Hematopoietic multipotent progenitor cell treated with erythropoietin and hydrocortisone succinate and interleukin-3 and kit ligand, for 17 days (in vitro differentiated cells): ENCODE data around the gene SLC8A1.

Experiments used
- DNase-seq: peaks from one replicate; pipeline ENCODE4 v3.0.0-alpha.2; 2015; ENCODE audit warnings: low spot score

SLC8A1 gene

DNA sequence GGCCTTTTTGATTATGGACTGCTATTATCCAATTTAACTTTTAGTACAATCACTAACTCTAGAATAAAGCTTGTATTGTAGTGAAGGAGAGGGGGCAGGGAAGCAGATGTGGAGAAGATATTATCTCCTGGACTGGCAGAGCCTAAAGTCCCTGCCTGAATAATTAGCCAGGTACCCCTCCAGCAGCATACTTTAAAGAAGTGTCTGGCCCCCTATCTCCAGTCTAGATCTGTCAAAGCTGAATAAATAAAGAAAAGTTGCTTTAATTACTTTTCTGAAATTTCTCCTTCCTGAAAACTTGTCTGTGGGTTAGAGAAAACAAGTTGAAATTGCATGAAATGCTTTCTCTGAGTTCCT is 258.2 kb downstream of the SLC8A1 start:
- no peak for DNase-seq

DNA sequence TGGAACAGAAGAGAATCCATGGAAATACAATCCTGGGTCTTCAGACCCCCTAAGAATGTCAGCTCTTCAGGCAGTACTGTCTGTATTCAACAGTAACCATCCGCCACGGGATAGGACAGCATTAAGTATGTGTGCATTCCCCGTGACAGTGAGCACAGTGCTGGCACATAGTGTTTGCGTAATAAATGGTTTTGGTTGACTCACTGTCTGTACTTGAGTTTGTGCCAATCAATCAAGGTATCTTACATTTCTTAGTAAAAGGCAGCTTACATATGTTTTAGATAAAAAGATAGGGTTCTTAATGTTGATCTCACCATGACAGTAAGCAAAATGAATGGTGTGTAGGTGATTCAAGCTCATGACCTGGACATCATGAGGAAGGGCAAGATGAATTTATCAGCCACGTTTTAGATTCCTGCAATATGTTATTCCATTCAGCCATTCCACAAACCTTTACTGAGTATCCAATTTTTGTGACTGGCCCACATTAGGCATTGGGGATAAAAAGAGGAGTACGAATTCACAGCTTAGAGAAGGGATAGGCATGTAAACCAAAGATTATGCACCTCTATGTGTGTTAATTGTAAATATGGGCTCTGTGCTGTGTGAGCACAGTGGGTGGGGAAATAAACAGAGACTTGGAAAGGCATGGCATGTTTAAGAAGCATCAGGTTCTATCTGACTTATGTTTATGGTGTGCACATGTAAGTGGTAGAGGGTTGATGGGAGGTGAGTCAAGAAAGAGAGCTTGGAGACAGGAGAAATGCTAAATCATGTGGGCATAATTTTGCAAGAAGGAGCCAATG is 258.8 kb downstream of the SLC8A1 start:
- no peak for DNase-seq

DNA sequence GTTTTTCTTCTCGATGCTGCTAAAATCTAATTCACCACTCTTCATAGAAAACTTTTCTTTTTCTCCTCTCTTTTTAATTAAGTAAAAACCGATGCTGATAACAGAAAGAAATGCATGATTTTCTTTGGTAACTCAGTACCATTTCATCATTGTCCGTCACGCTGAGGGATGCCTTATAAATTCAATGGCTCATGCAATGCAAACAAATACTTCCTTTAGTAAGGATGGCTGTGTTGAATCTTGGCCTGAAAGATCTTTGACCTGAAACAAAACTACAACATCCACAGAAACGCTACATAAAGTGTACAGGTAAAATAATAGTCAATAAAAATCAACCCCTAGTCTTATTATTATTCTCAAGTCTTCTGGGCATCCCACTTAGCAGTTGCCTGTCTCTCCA is 261.4 kb downstream of the SLC8A1 start:
- DNase-seq: no peak

DNA sequence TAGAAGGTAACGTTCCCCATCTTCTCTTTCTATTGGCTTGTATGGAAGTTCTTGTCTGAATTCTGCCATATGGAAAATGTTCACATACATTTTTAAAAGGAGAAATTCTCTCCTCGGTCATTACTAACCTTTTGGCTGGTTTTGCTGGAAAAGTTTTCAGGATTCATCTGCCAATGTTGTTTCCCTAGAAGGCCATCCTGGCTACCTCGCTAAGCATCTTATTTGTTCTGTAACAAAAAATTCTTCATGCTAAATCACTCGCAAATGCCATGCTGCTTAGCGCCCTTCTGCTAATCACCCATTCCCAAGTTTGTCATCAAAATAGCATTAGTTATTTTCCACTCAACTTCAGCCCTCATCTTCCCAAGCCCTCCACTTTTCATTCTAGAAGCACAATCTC is 262.0 kb downstream of the SLC8A1 start:
- DNase-seq: no peak

DNA sequence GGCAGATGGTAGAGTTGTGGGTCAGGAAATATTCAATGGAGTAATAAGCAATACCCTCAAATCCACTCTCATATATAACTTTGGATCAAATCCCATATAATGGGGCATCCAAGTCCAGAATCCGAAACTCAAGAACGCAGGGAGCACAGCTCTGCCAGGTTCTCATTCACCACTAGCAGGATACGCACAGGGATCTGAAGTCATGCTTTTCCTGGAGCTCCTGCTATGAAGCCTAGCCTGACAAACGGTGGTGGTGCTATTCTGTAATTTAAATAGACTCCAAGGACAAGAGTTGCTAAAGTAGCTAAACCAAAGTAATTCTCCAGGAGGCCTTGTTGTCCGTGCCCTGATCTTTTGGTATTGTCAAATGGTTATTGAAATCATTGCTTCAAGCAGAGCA is 264.8 kb downstream of the SLC8A1 start:
- no peak for DNase-seq

DNA sequence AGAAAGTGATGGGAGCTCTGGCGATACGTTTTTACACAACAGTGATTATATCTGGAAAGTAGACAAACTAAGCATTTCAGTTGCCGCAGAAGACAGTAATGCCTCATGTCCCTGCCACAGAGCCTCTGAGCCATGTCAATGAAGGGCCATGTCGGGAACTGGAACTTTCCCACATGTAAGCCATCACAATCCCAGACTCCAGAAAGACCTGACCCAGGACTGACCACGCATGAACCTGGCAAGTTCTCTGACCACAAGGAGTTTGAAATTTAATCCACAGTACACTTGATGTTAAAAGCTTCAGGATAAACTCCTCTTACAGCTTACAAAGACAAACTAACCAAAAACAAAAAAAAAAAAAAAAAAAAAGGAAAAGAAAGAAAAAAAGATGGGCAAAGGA is 267.3 kb downstream of the SLC8A1 start:
- DNase-seq: no peak

DNA sequence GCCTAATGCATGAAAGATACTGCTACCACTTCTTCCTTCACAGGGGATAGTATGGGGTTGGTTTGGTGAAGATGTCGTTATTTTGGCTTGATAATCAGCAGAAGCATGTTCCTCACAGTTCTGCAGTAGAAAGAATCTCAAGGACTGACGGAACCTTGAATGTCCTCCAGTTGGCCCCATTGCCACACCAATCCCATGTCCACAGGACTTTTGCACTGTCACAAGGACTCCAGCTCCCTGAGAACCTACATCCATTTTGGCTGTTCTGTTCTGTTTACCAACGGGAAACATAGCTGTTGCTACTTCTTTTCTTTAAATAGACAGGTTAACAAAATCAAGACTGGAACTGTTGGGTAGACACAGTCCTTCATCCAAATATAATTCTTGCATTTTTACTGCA is 270.0 kb downstream of the SLC8A1 start:
- no peak for DNase-seq

DNA sequence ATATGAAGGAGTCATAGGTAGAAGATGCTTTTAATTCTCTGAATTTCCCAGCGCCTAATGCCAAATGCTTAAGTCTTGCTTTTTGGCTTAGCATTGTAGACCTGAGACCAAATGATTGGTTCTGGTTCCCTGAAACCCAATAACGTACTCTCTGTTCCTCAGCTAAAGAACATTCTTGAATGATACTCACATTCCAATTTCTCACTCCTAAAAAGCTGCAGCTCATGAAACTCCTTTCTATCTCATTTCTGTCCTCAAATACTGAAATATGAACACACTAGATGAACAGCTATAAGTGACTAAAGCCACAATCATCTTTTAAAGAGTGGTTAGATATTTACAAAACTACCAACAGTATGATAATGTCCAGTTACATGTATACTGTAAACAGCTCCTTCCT is 272.1 kb downstream of the SLC8A1 start:
- DNase-seq: no peak

DNA sequence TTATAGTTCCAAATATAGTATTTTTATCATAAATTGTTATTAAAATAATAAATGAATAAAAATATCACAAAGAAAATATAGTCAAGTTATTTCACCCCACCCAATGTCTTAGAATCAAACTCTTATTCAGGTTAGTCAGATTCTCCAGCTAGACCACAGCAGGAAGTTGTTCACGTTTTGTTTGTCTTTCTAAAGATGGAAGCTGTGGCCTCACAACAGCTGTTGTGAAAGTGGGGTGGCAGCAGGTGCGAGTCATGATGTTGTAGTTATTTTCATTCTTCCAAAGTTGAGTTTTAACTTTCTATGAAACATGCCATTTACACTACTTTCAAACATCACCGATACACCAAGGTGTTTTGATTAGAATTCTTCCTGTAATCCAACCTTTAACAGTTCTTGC is 272.9 kb downstream of the SLC8A1 start:
- no peak for DNase-seq

DNA sequence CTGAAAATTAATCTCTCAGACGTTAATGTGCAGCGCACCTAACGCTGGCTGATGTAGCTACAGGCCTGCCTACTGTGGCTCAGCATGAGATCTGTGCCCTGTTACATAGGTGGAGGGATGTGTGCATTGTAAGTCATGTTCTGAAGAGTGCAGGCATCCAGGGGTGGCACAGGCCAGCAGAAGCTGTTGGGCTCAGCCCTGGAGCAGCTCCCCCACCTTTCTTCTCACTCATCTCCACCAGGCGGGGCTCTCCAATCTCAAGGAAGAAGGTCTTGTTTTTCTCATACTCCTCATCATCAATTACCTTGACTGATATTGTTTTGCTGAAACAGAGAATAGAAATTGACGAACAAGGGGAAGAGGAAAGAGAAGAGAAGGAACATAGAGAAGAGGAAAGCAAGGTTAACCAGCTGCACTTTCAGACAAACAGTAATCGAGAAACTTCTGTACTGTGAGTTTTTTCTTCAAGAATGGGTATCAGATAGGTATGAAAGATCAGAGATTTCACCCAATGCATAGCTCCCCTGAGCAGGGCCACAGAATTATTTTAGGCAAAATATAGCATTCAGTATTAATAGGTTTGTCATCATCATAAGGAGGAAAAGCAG is 273.6 kb downstream of the SLC8A1 start:
- DNase-seq: no peak

DNA sequence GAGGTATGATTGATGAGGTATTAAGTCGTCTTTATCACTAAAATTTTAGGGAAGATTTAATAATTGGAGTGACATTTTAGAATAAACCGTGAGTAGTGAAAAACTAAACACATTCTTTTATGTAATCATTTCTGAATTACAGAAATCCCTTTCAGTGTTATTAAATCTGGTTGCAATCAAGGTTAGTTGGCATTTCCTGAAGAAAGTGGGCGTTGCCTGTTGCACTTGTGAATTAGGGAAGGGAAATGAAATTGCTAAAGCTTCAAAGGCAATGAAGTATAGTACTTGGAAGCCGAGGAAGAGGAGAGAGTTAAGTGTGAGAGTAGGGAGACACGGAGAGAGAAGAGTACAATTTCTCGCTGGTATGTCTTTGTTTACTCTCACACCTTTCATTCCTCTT is 274.5 kb downstream of the SLC8A1 start:
- DNase-seq: no peak

DNA sequence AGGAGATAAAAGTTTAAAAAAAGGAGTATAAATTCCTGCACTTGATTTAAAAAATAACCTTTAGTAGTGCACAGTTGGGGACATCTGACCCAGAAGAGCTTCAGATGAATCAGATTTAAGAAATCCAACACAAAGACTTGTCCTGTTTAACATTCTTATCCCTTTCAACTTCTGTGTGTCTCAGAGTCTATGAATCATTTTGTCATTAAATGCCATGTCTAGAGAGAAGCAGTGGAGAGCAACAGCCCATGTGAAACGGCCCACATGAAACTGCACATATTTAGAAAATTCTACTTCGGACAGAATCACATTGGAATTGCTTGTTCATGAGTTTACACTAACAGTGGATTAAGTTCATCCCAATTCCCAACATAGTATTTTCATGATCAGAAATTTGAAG is 278.6 kb downstream of the SLC8A1 start:
- DNase-seq: no peak

DNA sequence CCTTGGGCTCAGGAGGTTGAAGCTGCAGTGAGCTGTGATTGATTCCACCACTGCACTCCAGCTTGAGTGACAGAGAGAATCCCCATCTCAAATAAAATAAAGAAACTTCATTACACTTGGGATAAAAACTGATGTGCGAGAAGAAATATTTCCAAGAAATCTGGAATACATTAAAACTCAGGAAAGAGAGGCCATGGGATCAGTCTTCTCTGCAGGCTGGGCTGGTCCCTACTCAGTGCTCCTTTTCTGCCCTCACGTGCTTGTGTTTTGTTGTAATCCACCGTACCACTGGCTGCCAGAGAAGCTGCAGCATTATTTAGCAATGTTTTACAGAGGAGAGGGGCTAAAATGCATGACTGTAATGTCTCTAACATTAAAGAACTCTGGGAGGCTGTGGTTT is 282.0 kb downstream of the SLC8A1 start:
- DNase-seq: no peak

DNA sequence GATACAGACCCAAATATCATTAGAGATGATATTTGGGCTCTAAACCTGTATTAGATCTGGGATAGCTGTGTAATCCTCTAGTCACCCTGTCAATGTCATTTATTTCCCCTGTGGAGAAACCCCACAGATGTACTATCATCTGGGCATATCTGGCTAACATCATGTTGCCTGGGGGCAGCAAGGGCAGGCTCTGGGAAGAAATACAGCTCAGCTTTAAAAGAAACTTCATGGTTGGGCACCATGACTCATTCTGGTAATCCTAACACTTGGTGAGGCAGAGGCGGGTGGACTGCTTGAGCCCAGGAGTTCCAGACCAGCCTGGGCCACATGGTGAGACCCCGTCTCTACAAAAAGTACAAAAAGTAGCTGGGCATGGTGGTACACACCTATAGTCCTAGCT is 282.5 kb downstream of the SLC8A1 start:
- DNase-seq: no peak

DNA sequence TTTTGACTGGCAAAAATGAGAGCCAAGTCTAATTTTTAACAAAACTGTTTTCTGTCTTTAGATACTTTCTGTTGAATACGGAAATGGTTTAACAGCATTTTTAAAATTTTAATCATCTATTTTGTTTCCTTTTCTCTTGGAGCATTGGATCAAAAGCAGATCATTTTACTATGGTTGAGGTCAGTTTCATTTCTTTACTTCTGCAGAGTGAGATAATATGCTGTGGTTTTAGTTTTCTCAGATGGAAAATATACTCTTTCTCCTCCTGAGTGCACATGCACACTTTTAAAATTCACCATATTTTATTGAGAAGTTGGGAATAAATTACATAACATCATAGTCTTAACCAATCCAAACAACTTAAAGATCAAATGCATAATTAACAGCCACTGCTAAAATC is 283.3 kb downstream of the SLC8A1 start:
- no peak for DNase-seq

DNA sequence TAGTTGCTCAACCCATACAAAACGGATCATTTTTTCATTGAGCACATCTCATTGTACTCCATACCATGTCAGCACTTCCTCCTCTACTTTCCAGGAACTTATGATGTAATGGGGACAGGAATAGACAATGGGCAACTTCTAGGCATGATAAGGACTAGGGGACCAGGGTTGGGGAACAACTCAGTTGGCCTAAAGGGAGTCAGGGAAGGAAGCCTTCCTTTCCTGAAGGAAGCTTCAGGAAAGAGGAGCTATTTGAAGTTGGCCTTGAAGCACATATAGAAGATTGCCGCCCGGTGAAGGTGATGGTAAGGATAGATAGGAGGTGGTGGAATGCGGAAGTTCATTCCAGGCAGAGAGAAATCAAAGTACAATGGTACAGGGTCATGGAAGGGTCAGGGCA is 283.9 kb downstream of the SLC8A1 start:
- DNase-seq: no peak

DNA sequence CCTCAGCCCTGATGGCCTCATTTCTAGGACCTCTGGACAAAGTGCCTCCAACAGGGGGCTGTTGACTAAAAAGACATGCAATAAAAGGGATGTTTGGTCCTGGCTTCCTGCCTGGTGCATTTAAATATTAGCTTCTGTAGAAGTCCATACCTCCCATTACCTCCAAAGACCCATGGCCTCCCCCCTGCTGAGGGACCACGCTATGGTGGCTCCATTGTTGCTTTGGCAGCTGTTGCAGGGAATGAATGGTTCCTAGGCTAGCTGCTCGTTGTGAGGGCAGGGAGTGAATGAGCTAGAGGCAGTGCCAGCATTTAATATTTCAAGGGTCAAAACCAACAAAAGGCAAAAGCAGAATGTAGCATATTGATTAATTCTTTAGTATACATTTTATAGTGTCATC is 285.9 kb downstream of the SLC8A1 start:
- DNase-seq: no peak

DNA sequence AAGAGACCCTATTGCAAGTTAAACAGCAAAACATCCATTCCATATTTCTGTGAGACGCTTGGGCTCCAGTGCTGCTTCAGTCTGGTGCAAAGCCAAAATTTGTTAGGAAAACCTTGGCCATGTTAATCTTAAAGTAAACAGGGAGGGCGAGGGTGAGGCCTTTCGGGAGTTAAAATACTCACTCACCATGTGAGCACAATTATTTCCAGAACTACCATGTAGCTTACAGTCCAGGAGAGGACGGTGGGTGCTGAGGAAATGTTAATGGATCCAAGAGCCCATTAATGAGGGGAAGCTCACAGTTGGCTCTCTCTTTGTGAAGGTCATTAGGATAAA is 286.4 kb downstream of the SLC8A1 start:
- DNase-seq: no peak

DNA sequence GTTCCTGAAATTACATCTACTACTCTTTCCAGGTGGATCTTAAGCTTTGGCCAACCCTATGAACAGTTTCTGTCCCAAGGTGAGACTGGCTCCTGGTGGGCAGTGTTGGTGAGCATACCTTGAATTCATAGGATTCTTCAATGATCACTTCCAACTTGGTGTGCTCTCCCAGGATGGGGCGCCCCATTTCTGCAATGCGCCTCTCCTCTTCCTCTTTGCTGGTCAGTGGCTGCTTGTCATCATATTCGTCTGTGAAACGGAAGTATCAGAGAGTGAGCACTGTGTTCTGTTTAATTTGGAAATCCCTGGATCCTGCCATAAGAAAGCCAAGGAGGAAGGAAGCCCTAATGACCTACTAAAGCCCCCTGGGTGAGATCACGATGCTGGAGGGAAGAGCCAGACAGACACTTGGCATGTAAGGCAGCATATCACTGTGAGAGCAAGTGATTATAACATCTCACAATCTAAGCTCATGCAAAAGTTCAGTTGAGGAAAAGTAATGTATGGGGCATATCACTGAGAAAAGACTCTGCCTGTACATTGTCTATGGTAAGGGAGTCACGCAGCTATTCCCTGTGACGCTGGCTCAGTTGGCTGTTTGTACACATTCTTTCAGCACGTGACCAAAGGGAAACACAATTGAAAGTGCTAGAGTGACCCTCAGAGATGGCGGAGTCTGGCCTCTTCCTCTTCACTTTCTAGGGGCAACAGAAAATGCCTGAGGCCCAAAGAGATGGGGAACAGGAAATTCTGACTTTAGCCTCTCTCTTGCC is 287.0 kb downstream of the SLC8A1 start:
- DNase-seq: no peak

DNA sequence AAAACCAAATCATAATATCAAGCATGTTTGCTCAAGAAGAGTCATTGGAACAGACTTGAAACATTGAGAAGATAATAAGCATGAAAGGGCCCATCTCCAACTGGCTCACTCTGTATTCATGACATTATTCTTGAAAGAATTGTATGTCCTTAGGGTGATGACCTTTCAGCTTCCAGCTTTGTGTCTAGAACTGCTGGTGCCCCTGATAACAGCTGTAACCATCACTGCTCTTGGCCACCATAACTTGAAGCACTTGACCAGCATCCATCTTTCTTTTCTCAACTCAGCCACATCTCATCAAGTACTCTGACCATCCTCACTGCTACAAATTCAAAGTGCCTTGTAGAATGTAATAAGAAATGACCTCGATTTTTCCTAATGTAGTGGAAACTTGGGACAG is 289.9 kb downstream of the SLC8A1 start:
- no peak for DNase-seq

DNA sequence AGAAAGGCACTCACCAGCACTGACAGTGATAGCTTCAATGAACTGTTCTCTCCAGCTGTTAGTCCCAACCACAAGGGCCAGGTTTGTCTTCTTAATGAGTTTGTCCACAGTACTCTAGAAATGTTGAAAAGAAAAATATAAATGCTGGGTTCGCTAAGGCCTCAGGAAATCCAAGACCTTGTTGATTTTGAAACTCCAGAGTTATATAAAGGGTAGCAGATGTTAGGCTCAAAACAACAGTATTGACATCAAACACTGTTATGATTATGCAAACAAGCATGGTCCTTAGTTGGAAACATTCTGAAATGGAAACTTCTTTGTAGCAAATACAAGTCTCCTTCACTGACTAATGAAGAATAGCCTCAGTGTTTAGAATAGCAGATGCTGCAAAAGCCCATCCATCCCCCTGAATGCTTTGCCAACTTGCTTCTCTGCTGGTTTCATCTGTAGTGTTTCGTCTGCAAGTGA is 291.1 kb downstream of the SLC8A1 start:
- DNase-seq: no peak

DNA sequence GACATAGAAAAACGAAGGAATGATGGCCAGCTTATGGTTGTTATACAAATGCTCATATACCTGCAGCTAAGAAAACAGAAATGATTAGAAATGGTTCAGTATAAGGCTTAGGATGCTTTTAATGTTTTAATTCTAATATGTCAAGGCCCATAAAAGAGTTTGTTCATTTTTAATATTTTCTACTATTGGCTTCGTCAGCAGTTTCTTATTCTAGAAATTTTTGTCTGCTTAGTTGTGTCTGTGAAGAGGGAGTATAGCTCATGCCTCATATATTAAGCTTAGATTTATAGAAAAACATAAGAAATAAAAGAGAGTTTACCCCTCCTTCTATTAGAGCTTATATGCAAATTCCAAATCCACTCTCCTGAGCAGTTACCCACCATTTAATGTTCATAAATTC is 292.6 kb downstream of the SLC8A1 start:
- DNase-seq: no peak

DNA sequence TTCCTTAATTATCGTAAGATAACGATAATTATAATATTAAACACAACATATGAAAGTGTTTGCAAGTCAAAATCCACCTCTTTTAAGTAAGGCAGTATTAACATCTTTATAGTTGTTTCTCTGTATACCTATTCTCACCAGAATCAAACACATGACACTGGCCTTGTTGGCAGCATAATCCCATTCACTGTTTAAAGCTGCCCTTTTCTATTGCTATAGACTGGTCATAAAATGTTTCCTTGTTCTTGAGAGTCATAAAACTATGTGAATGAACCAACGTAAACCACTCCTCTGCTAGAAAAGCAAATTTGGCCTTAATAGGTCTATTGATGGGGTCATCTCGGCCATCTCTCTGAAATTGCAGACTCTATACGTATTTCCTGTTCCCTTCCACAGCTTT is 293.1 kb downstream of the SLC8A1 start:
- no peak for DNase-seq
